ENCODE measurements around the gene SIPA1.

SIPA1 gene

DNA sequence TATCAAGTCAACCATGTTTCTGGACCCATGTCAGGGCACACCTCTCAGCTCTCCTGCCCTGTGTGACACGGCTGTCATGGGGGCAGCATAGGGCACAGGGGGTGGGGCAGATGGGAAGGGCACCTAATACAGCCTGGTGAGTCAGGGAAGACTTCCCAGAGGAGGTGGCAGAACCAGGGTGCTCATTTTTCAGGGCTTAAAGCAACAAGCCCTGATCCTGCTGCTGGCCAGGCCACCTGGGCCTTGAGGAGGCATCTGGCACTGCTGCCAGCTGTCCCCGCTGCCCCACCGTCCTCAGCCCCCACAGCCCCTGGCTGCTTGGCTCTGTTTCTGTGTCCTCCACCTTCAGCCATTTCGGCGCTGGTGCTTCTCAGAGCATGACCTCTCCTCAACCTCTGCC is 28.2 kb upstream of the SIPA1 start:
- H3K27ac ChIP-seq, result no peak overlapping the region
- no peak for TF ChIP-seq ZFX (IDR thresholded peaks at IDR 0.05; ENCODE audit: borderline replicate concordance)

DNA sequence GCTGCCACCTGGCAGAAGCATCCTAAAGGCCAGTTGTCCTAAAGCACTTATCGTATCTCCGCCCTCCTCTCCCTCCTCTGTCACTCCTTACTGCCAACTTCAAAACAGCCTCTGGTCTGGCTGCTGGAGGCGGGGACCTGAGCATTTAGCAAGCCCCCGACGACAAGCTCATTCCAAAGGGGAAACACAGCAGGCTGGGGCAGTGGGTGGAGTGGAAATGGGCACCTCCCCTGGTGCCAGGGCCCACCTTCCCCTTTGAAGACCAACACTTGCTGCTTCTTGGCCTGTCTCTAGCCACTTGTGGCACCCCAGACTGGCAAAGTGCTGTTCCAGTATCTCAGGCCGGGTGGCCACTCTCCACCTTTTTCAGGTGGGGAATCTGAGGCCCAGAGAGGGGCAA is 27.5 kb upstream of the SIPA1 start:
- no peak for TF ChIP-seq ZFX (IDR thresholded peaks at IDR 0.05; ENCODE audit: borderline replicate concordance)
- TF ChIP-seq CTCF (IDR thresholded peaks at IDR 0.05), result no peak
- H3K27ac ChIP-seq, result no peak overlapping the region

- TF ChIP-seq CTCF (IDR thresholded peaks at IDR 0.05) (no peak), ZFX (IDR thresholded peaks at IDR 0.05; ENCODE audit: borderline replicate concordance) (no peak)
- no peak overlapping the region; the same call in 1 of the 2 replicates for H3K27ac ChIP-seq
Observed at GRCh38 chr11:65611028-65611757, 26.7 kb upstream of the SIPA1 start.

GRCh38 chr11:65611758-65612603 is 25.9 kb upstream of the SIPA1 start:
- peak overlapping the region; percentile 96 for H3K27ac ChIP-seq
- TF ChIP-seq ZFX (IDR thresholded peaks at IDR 0.05; ENCODE audit: borderline replicate concordance) (no peak), CTCF (IDR thresholded peaks at IDR 0.05) (no peak)

- H3K27ac ChIP-seq, result peak overlapping the region; percentile 96
- no peak for TF ChIP-seq CTCF (IDR thresholded peaks at IDR 0.05)
- no peak for TF ChIP-seq ZFX (IDR thresholded peaks at IDR 0.05; ENCODE audit: borderline replicate concordance)
Observed at GRCh38 chr11:65612691-65613090, 25.2 kb upstream of the SIPA1 start.

GRCh38 chr11:65613091-65613928 is 24.6 kb upstream of the SIPA1 start:
- TF ChIP-seq ZFX (IDR thresholded peaks at IDR 0.05; ENCODE audit: borderline replicate concordance) (no peak), CTCF (IDR thresholded peaks at IDR 0.05) (no peak)

DNA sequence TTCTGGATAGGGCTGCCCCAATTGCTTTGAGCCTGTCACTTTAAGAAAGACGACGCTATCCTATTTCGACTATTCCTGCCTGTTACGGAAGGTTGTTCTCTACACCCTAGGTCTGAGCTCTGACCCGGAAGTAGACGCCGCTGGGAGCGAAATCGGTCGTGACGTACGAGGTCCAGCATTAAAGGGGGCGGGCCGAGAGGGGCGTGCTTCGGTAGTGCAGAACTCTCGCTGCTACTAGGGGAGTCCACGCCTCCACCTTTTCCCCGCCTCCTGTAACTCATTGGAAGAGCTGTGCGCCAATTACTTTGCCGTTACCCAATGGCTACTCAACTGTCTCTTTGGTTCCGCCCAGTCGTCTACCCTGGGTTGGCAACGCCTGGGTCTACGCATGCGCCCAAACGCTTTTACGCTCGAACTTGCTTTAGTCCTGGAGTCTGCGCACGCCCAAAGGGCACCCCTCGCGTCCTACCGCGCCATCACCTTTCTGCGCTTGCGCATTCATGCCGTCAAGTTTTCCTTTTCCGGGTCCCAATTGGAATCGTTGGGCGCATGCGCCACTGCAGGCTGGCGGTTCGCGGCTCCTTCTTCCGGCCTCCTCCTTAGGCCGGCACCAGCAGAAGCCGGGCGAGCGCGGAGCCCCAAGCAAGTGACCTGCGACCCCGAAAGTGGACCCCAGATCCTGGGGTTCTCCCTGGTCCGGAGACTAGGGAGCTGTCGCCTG is 22.5 kb upstream of the SIPA1 start, which contains the start of gene PCNX3:
Gene PCNX3, plus strand, starts transcription at position 548 of the 721 bp plus-strand sequence. CDS start 536 bp downstream, outside the sequence.
- H3K27ac ChIP-seq, result peak within 1 kb of the TSS; percentile 96
- TF ChIP-seq ZFX (IDR thresholded peaks at IDR 0.05; ENCODE audit: borderline replicate concordance) (no peak), CTCF (IDR thresholded peaks at IDR 0.05) (no peak)

More at GRCh38 chr11:65613091-65613928, 24.6 kb upstream of the SIPA1 start:
- H3K27ac ChIP-seq, result peak overlapping the region; percentile 96

Measured in 22Rv1 (cell line).